Measurements from ENCODE around the gene CEP112. TPM values are rescaled to one million over a fixed set of nuclear protein-coding genes. Genes with fewer than 3 reads are reported as not detected.

CEP112 gene
- total RNA-seq, 1 donor from 2014 or later, result 21.8 TPM

GRCh38 chr17:66002812-66003211 is 189.1 kb downstream of the CEP112 start:
- no peak for TF ChIP-seq CTCF (IDR thresholded peaks at IDR 0.05)
- no peak for DNase-seq (ENCODE audit: low spot score)
- H3K4me1 Mint-ChIP-seq (ENCODE audit: low read depth), result peaks cover 7% of the 10 kb centered on the region
- peaks cover 13% of the 10 kb centered on the region for H3K36me3 Mint-ChIP-seq (ENCODE audit: low read depth)
- H3K27ac Mint-ChIP-seq (ENCODE audit: unreplicated experiment), result no peak overlapping the region
- peaks cover 4% of the 10 kb centered on the region for H3K9me3 Mint-ChIP-seq (ENCODE audit: low read depth)
- H3K4me3 Mint-ChIP-seq (ENCODE audit: unreplicated experiment), result no peak overlapping the region
- H3K27me3 Mint-ChIP-seq (ENCODE audit: low read depth), result no peaks in the 10 kb centered on the region

- DNase-seq (ENCODE audit: low spot score), result no peak
- Mint-ChIP-seq H3K27ac (ENCODE audit: unreplicated experiment) (no peak overlapping the region), H3K4me3 (ENCODE audit: unreplicated experiment) (no peak overlapping the region), H3K4me1 (ENCODE audit: low read depth) (peaks cover 7% of the 10 kb centered on the region), H3K36me3 (ENCODE audit: low read depth) (peaks cover 13% of the 10 kb centered on the region), H3K27me3 (ENCODE audit: low read depth) (no peaks in the 10 kb centered on the region), H3K9me3 (ENCODE audit: low read depth) (peaks cover 4% of the 10 kb centered on the region)
- no peak for TF ChIP-seq CTCF (IDR thresholded peaks at IDR 0.05)
Measured at GRCh38 chr17:66002063-66002585, 189.8 kb downstream of the CEP112 start.

GRCh38 chr17:66000216-66000615 is 191.7 kb downstream of the CEP112 start:
- TF ChIP-seq CTCF (IDR thresholded peaks at IDR 0.05), result no peak
- peaks cover 7% of the 10 kb centered on the region for H3K4me1 Mint-ChIP-seq (ENCODE audit: low read depth)
- no peaks in the 10 kb centered on the region for H3K27me3 Mint-ChIP-seq (ENCODE audit: low read depth)
- peaks cover 13% of the 10 kb centered on the region for H3K36me3 Mint-ChIP-seq (ENCODE audit: low read depth)
- no peak overlapping the region for H3K4me3 Mint-ChIP-seq (ENCODE audit: unreplicated experiment)
- H3K9me3 Mint-ChIP-seq (ENCODE audit: low read depth), result peaks cover 4% of the 10 kb centered on the region
- DNase-seq (ENCODE audit: low spot score), result no peak
- no peak overlapping the region for H3K27ac Mint-ChIP-seq (ENCODE audit: unreplicated experiment)

- no peak overlapping the region for H3K4me3 Mint-ChIP-seq (ENCODE audit: unreplicated experiment)
Measured at GRCh38 chr17:65998675-65999074, 193.3 kb downstream of the CEP112 start.

GRCh38 chr17:65994679-65995078 is 197.3 kb downstream of the CEP112 start:
- Mint-ChIP-seq H3K9me3 (ENCODE audit: low read depth) (peaks cover under 1% of the 10 kb centered on the region), H3K27ac (ENCODE audit: unreplicated experiment) (no peak overlapping the region), H3K27me3 (ENCODE audit: low read depth) (no peaks in the 10 kb centered on the region), H3K4me3 (ENCODE audit: unreplicated experiment) (no peak overlapping the region), H3K4me1 (ENCODE audit: low read depth) (no peaks in the 10 kb centered on the region), H3K36me3 (ENCODE audit: low read depth) (no peaks in the 10 kb centered on the region)
- TF ChIP-seq CTCF (IDR thresholded peaks at IDR 0.05), result no peak
- DNase-seq (ENCODE audit: low spot score), result no peak

More at GRCh38 chr17:65998675-65999074, 193.3 kb downstream of the CEP112 start:
- TF ChIP-seq CTCF (IDR thresholded peaks at IDR 0.05), result no peak
- H3K4me1 Mint-ChIP-seq (ENCODE audit: low read depth), result peaks cover 7% of the 10 kb centered on the region
- DNase-seq (ENCODE audit: low spot score), result no peak
- H3K9me3 Mint-ChIP-seq (ENCODE audit: low read depth), result no peaks in the 10 kb centered on the region
- H3K27ac Mint-ChIP-seq (ENCODE audit: unreplicated experiment), result no peak overlapping the region
- no peaks in the 10 kb centered on the region for H3K27me3 Mint-ChIP-seq (ENCODE audit: low read depth)
- peaks cover 8% of the 10 kb centered on the region for H3K36me3 Mint-ChIP-seq (ENCODE audit: low read depth)
